ENCODE measurements around the gene ZSCAN31.

The ZSCAN31 gene

GRCh38 chr6:28355743-28356665 is 20.1 kb upstream of the ZSCAN31 start:
- in situ Hi-C loops (cut with HindIII; ENCODE audit: low pct_ligation_motif_present, low sequenced_read_pairs) = no loop called here
- TF ChIP-seq CTCF (IDR thresholded peaks at IDR 0.05; ENCODE audit: low read depth, low read length, missing control alignments) = peak; percentile 74
- DNase-seq = peak; percentile 94
- Histone ChIP-seq H3K27me3 (replicated peaks) (no peaks in the 10 kb centered on the region), H3K4me3 (ENCODE audit: low read depth, low read length) (peak overlapping the region; percentile 61), H3K27ac (peak overlapping the region; percentile 65), H3K36me3 (replicated peaks) (no peaks in the 10 kb centered on the region)

DNA sequence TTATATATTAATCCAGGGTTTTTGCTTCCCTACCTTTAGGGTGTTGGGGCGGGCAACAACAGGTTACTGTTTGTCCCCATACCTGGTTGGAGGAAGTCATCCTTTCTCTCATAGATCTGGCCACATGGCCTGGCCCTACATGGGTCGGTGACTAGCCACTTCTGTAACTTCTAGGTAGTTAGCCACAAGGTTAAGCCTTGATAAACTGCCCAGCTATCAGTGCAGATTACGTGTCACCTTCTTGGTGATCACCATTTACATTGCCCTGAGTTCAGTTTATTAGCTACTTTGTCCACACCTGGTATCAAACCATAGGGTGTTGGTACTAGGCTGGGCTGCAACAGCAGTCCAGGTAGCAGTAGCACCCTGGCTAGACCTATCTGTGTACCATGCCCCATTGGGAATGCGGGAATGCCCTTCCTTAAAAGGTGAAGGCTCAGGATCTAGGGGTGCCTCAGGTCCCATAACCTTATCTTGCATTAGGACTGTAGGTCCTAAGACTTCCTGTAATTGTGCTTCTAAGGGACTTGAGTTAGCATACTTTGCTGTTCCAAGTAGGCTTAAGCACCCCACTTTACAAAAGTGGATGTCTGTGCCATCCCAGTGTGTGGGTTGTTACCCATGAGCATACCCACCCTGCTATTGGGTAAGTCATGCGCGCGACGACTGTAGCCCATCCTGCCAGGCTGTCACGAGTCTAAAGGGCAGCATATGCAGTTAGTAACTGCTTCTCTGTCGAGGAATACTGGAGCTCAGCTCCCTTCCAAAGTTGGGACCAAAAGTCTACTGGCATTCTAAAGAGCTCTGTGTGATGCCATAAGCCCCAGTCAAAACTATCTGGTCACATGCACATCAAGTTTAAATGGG is 19.0 kb upstream of the ZSCAN31 start:
- in situ Hi-C loops (cut with HindIII; ENCODE audit: low pct_ligation_motif_present, low sequenced_read_pairs) = no loop called here
- no peak for TF ChIP-seq CTCF (IDR thresholded peaks at IDR 0.05; ENCODE audit: low read depth, low read length, missing control alignments)
- peak overlapping the region; percentile 61 for H3K4me3 ChIP-seq (ENCODE audit: low read depth, low read length)
- H3K36me3 ChIP-seq (replicated peaks) = no peaks in the 10 kb centered on the region
- no peaks in the 10 kb centered on the region for H3K27me3 ChIP-seq (replicated peaks)
- no peak overlapping the region for H3K27ac ChIP-seq
- no peak for DNase-seq

- DNase-seq = peak; percentile 38
- H3K27ac ChIP-seq = no peak overlapping the region
- in situ Hi-C loops (cut with HindIII; ENCODE audit: low pct_ligation_motif_present, low sequenced_read_pairs) = no loop called here
- no peaks in the 10 kb centered on the region for H3K27me3 ChIP-seq (replicated peaks)
- no peaks in the 10 kb centered on the region for H3K36me3 ChIP-seq (replicated peaks)
- TF ChIP-seq CTCF (IDR thresholded peaks at IDR 0.05; ENCODE audit: low read depth, low read length, missing control alignments) = no peak
- no peak overlapping the region for H3K4me3 ChIP-seq (ENCODE audit: low read depth, low read length)
Measured at GRCh38 chr6:28353981-28354676, 18.2 kb upstream of the ZSCAN31 start.

- in situ Hi-C loops (cut with HindIII; ENCODE audit: low pct_ligation_motif_present, low sequenced_read_pairs) = no loop called here
- H3K36me3 ChIP-seq (replicated peaks) = no peaks in the 10 kb centered on the region
- H3K4me3 ChIP-seq (ENCODE audit: low read depth, low read length) = no peak overlapping the region
- H3K27me3 ChIP-seq (replicated peaks) = no peaks in the 10 kb centered on the region
- H3K27ac ChIP-seq = no peak overlapping the region
- DNase-seq = no peak
- TF ChIP-seq CTCF (IDR thresholded peaks at IDR 0.05; ENCODE audit: low read depth, low read length, missing control alignments) = no peak
Measured at GRCh38 chr6:28353356-28353755, 17.4 kb upstream of the ZSCAN31 start.

DNA sequence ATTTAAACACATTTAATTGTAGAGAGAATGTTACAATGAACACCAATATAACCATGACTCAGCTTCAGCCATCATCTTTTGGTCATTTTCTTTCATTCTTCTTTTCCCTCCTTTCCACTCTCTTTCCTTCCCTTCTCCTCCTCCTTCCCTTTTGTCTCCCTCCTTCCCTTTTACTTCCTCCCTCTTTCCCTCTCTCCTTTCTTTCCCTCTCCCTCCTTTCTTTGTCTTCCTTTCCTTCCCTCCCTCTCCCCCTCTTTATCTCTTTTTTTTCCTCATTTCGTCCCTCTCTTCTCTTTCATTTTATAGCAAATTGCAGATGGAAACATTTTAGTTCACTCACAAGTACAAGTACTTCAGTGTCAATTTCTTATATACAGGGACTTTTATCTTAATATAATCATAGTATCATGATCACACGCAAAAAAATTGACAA is 15.6 kb upstream of the ZSCAN31 start:
- H3K27me3 ChIP-seq (replicated peaks) = peaks cover 7% of the 10 kb centered on the region
- no peak for TF ChIP-seq CTCF (IDR thresholded peaks at IDR 0.05; ENCODE audit: low read depth, low read length, missing control alignments)
- no peaks in the 10 kb centered on the region for H3K36me3 ChIP-seq (replicated peaks)
- in situ Hi-C loops (cut with HindIII; ENCODE audit: low pct_ligation_motif_present, low sequenced_read_pairs) = no loop called here
- no peak overlapping the region for H3K27ac ChIP-seq
- H3K4me3 ChIP-seq (ENCODE audit: low read depth, low read length) = no peak overlapping the region
- no peak for DNase-seq

All from brain microvascular endothelial cell (primary cell).